Measurements from ENCODE around the gene UCP2.

Gene UCP2

DNA sequence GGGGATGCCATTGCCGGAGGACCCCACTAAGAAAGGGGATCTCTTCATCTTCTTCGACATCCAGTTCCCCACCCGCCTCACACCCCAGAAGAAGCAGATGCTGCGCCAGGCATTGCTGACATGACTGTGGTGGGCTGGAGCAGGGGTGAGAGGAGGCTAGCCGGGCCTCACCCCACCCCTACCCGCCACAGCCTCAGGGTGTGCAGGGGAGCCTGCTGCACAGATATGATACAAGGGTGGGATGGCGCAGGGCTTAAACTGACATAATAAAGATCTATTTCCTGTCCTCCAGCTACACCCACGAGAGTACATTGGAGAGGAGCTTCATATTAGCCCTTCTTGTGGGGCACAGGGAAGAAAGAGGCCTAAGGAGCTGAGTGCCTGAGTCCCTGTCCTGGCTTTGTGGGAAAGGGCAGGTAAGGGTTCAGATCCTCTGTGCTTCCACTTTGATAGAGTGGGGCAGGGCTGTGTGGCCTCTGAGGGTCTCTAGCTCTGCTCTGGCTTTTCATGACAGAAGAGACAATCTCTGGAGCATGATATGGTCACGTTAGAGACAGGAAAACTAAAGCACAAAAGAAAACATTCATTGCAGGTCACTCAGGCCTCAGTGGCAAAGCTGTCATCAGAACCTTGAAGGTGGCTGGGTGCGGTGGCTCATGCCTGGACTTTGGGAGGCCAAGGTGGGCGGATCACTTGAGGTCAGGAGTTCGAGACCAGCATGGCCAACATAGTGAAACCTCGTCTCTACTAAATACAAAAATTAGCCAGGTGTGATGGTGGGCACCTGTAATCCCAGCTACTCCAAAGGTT lies 12.4 kb downstream of the UCP2 start:
- no peak for DNase-seq (ENCODE audit: low spot score)

DNA sequence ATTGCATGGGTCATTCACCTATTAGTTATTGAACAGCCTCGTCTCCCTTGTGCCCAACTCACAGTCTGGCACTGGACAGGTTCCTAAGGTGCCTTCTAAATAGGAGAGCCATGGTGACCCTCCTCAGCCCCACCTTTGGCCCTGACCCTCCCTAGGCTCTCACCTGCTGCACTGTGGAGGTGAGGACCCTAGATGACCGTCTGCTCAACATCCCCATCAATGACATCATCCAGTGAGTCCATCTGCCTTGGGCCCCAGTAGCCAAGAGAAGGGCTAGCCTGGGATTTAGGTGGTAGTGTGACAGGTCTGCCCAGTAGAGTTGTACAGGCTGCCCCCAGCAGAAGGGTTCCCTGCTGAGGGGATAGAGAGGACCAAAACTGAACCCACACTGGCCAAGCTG lies 13.6 kb downstream of the UCP2 start:
- DNase-seq (ENCODE audit: low spot score), result no peak

DNA sequence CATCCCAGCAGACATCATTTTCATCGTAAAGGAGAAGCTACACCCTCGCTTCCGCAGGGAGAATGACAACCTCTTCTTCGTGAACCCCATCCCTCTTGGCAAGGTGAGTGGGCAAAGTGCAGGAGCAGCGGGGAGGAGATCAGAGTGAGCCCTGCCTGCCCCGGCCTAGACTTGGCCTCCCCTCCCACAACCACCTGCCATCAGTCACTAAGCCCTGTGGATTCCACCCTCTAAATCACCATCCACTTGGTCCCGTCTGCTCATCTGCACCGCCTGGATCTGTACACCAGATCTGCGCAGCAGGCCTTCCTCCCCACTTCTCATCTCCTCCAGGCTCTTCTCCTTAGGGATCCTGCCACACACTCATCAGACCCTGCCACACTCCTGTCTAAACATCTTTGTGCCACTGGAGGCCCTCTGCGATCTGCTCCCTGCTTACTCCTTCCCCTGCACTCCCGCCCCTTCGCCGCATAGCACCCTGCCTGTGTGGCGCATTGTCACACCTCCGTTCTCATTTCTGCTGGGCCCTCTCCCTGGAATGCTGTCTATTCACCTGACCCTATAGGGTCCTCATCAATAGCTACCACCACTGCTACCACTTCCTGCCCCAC lies 14.2 kb downstream of the UCP2 start:
- no peak for DNase-seq (ENCODE audit: low spot score)

DNA sequence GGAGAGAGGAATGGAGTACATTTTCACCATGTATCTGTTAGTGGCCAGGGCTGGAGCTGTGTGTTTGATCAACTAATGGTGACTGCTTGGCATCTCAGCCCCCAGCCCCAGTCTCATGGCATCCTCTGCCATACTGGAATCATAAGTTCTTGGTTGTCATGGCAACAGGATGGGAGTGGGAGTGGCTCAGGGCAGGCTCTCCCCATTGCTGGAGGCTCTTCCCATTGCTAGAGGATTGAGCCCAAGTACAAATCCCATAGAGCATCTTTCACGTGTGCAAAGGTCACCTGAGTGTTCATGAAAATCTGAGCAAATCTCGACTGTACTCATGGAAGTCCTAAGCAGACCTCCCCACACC lies 16.9 kb downstream of the UCP2 start:
- no peak for DNase-seq (ENCODE audit: low spot score)

DNA sequence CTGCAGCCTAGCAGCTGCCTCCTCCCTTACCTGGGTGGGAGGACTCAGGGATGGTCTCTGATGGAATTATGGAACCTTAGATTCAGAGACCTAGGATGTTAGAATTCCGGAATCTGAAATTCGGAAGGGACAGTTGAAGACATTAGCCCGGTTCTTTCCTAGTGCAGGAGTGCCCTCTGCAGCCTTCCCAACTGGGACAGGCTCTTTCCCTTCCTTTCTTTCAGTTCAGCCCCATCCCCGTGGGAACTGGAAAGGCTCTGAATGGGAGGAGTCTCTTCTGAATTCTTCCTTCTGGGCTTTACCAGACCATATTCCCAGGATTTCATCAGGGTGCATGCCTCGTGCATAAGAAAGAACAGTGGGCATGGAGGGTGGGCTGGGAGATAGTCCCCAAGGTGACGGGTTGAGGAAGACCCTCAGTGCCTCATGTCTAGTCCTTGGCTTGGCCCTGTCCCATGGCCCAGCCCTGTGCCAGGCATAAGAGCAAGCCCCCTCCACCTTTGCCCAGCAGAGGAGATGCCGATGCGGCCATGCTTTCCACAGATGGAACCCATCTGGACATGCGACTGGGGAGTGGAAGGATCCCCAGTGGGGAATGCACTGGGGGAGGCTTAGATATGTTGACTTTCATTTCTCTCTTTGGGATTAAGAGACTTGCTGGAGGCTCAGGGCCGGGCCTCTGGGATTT lies 17.4 kb downstream of the UCP2 start:
- peak; percentile 76 for DNase-seq (ENCODE audit: low spot score)

DNA sequence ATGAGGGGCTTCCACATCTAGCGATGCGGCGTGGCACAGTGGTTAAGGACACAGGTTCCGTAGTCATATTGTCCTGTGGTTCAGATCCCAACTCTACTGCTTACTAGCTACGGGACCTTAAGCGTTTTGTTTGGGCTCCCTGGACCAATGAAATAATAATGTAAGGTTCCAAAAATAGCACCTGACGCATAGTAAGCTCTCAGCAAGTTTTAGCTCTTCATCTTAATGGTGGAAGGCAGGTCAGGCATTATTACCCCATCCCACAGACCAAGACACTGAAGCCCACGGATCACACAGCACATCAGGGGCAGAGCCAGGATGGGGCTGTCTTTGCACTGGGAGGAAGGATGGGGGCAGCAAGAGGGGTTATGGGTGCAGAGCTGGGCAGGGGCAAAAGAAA lies 18.8 kb downstream of the UCP2 start:
- DNase-seq (ENCODE audit: low spot score), result no peak

DNA sequence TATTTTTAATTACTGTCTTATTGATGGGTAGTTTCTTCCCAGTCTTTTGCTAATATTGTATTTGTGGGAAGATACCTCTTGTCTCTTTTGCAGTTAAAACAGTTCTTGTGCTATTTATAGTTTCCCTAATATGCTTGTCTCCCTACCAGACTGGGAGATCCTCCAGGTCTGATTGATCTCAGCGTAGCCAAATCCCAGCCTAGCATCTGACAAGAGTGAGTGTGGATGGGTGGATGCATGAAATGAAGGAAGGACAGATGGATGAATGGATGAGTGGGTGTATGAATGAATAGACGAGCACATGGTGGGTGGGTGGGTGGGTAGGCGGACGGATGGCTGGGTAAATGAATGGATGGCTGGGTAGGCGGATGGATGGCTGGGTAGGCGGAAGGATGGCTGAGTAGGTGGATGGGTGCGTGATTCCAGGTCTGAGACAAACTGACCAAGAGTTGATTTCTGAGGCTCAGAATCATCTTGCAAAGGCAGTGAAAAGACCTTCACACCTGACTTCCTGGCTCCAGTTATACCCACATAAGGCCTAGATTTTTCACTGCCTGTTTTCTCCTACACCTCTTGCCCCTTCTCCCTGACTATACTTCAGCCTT lies 20.4 kb downstream of the UCP2 start:
- no peak for DNase-seq (ENCODE audit: low spot score)

DNA sequence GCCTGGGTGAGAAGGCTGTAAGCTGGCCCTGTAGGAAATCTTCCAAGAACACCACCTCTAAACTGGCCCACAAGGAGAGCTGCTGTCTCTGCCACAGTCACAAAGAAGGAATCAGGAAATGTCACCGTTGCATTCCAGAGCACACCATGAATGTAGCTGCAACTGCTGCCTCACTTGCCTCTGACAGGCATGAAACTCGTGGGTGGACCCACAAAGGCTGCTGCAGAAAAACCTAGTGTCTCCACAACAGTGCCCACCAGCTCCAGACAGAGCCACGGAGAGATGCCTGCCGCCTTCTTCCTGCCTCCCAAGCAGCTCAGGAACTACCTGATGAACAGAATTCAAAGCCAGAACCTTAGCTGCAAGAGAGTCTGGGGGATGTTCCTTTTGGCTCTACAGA lies 21.3 kb downstream of the UCP2 start:
- DNase-seq (ENCODE audit: low spot score), result no peak

DNA sequence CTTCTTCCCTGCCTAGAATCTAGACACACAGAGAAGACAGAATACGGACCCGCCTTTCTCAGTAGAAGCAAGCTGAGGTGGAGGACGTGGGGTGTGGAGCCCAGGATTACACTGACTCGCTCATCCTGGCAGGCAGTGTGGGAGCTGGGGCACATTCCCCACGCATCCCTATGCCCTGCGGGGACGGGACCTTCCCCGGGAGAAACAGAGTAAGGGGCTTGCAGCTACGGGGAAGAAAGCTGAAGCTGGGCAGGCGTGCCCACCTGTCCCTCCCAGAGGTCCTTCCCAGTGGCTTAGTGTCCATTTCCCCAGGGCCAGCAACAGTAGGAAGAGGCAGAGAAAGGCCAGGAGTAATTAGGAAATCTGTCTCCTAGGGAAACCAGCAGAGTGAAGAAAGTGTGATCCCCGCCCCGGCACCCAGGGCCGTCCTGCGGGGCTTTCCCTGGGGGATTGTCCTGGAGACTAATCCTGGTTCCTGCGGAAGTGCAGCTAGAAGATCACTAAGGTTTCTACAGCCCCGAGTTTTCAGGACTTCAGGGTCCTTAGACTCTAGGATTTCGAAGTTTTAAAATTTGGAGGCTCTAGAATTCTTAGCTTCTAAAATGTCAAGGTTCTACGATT lies 24.0 kb downstream of the UCP2 start:
- no peak for DNase-seq (ENCODE audit: low spot score)

DNA sequence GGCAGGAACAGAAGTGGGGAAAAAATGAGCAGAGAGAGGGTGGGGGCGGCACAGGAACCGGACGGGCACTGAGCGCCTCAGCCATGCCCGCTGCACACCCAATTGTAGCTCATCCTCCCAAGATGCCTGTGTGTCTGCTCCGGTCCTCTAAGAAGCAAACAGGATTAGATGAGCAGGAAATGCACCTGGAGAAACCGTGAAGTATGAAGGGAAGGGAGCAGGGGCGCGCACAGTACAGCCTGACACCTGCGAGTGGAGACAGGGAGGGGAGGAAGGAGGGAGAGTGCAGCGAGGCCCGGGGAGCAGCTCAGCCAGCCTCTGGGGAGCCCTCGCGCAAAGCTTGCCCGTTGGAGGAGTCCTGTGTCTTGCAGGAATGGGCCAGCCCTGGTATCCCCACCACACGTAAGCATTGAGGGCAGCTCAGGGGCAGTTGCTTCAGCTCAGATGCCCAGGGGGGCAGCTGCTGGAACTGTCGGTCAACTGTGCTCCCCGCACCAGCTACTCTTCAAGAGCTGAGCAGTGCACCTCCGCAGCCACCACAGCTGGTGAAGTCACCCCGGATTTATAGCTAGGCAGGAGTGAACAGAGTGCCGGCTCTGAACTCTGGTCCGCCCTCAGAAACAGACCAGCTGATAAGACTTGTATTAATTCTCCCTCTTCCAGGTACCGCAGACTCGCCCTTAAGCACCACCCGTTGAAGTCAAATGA lies 24.8 kb downstream of the UCP2 start:
- DNase-seq (ENCODE audit: low spot score), result no peak

DNA sequence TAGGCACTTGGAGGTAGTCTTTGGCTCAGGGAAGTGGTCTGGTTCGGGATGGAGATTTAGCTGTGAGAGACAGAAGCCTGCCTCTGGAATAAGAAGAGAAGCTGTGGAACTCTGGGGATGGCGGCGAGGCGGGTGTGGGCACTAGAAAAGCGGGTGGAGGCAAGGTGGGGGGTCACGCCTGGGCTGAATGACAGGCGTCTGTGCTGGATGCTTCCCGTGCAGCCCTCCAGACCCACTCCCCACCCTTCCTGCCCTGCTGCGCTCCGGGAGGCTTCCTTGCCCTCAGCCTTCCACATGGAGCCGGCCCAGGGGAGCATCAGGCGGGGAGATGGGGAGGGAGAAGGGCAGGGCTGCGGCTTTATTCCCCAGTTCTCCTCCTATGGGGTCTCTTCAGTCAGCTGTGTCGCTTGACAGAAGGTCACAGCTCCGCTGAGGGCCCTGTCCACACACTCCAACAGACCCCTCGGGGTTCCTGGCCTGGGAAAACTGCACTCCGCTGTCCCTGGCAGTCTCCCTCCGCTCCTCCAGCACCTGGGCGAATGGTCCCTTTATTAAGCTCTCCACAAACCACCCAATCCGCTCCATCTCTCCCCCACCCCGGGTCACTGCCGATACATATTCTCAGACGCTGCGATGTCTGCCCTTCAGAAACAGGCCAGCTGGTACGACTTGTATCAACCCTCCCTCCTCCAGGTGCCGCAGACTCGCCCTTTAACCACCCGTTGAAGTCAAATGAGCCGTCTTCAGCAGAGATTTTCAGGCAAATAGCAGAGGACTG lies 25.6 kb downstream of the UCP2 start:
- no peak for DNase-seq (ENCODE audit: low spot score)

DNA sequence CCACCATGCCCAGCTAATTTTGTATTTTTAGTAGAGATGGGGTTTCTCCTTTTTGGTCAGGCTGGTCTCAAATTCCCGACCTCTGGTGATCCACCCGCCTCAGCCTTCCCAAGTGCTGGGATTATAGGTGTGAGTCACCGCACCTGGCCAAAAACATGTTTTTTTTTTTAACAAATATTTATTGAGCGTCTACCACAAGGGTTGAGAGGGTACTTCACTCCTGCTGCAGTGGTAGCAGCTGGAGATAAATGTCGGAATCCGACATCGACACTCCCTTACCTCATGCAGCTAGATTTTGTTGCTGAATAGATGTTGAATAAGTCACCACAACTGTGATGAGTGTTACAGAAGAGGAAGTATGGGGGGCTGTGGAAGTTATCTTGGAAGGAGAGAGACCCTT lies 30.8 kb downstream of the UCP2 start:
- DNase-seq (ENCODE audit: low spot score), result no peak

DNA sequence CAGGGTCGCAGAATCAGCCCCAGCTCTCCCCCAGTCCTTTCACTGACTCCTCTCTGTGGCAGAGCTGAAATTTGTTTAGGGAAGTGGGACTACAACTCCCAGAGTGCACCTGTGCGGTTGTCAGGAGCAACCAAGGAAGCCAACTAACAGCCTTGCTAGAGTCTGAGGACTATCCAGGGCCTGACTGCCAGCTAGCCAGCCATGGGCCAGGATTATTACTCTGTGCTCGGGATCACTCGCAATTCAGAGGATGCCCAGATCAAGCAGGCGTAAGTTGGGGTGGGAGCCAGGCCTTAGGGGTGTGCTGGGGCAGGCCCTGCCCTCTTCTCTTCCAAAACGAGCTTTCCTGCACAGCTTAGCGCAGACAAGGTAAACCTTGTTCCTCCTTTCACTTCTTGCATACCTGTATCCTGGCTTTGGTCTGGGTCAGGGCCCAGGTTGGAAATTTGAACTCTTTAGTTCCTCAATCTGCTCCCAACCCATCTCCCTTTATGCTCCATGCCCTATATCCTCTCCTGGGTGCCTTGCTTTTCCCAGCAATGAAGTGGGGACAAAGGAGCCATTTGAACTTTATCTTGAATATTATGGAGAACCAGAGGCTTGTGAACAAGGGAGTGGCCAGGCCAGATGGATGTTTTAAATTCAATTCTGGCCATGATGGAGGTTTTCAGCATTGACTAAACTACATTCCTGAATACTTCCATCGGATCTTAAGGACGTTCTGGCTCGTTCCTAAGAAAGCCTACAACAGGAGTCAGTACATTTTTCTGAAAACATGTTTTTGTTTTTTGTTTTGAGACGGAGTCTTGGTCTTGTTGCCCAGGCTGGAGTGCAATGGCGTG lies 31.6 kb downstream of the UCP2 start, which contains the start of gene DNAJB13:
Gene DNAJB13, plus strand, starts transcription at position 158 of the 842 bp plus-strand sequence. Its CDS starts 44 bp downstream, at position 202.
- peak; percentile 66 for DNase-seq (ENCODE audit: low spot score)

DNA sequence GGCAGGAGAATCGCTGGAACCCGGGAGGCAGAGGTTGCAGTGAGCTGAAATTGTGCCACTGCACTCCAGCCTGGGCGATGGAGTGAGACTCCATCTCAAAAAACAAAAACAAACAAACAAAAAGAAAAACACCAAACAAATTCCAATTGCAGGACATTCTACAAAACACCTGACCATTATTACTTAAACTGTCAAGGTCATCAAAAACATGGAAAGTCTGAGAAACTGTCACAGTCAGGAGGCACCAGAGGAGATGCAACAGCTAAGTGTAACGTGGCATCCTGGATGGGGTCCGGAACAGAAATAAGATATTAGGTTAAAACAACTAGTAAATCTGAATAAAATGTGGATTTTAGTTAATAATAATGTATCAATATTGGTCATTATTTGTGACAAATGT lies 32.7 kb downstream of the UCP2 start:
- DNase-seq (ENCODE audit: low spot score), result no peak

DNA sequence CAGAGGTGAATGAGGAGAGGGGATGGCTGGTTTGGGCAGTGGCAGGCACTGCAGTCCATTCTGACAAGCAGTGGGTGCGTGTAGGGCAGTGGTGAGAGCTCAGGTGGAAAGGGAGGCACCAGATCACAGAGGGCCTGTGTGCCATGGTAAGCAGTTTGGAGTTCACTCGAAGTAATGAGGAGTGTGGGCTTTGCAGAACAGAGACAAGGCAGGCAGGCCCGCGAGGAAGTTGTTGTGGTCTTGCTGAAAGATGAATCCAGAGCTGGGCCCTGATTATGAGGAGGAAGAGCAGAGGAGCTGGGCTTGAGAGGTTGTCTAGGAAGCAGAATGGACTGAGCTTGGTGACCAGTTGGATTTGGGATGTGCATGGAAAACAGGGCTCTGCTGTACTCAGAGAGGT lies 33.4 kb downstream of the UCP2 start:
- DNase-seq (ENCODE audit: low spot score), result no peak

DNA sequence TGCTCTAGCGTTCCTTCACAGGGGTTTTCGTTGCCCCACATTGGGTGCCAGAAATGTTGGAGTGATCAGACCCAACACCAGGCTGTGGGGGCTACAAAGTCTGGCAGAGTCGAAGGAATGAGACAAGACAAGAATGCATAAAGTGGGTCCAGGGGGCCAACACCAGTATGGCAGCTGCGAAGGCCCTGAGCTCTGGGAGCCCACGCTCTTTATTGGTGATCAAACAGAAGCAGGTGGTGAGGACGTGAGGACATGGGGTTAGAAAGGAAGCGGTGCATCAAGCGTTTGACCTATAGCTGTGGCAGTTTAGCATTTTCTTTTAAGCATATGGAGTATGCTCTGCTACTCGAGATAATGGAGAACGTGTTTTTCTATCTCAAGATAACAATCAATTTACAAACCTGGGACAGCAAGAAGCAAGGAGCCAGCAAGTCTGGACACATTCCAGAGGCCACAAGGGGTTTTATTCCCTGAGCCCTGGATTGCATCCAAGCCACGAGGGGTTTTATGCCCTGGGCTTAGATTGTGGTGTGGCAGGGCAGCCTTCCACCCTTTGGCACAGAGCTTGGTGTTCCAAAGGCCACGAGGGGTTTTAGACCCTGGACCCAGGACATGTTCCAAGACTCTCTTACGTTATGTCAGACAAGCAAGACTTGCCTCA lies 35.7 kb downstream of the UCP2 start:
- DNase-seq (ENCODE audit: low spot score), result no peak

DNA sequence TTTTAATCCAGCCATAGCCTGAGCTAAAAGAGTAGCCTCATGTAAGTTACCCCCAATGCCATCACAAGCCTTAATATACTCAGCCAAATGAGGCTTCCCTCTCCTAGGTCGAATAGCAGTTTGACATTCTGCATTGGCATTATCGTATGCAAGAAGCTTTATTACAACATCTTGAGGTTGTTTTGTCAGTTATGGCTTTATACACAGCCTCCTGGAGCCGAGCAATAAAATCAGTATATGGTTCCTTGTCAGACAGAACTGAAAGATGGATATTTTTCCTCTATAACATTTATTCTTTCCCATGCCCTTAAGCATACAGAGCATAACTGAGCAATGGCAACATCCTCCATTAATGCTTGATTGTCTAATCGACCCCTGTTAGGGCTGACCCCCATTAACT lies 37.2 kb downstream of the UCP2 start:
- DNase-seq (ENCODE audit: low spot score), result no peak

DNA sequence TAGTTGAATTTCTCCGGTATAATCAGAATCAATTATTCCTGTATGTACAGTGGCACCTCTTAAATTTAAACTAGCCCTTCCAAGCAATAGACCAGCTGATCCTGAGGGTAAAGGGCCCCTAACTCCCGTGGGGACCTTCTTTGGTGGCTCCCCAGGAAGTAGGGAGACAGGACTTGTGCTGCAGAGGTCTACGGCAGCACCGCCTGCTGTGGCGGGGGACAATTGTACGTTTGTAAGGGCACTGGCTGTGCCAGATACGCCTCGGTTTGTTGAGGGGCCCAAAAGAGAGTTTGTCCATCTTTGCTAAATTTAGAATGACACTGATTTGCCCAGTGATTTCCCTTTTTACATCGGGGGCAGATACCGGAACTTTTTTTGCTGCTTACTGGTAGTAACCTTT lies 37.7 kb downstream of the UCP2 start:
- DNase-seq (ENCODE audit: low spot score), result no peak

DNA sequence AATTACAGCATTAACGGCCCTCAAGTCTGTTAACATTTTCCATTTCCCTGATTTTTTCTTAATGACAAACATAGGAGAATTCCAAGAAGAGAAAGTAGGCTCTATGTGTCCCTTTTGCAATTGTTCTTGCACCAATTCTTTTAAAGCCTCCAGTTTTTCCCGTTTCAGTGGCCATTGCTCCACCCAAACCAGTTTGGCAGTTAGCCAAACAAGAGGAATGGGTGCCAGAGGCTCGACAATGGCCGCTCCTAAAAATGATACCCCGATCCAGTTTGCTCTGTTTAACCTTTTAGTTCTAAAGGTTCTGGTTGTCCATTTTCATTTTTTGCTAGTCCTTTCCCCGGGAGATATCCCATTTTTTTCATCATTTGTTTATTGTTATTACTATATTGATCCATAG lies 38.6 kb downstream of the UCP2 start:
- DNase-seq (ENCODE audit: low spot score), result no peak
